ENCODE data around the gene DNAL1.

DNAL1 gene

GRCh38 chr14:73684627-73685026, 39.8 kb downstream of the DNAL1 start:
- Histone ChIP-seq H3K27ac (no peak overlapping the region), H3K4me3 (no peak overlapping the region)
- TF ChIP-seq CTCF (IDR thresholded peaks at IDR 0.05) = no peak
- DNase-seq (ENCODE audit: low spot score) = no peak

DNA sequence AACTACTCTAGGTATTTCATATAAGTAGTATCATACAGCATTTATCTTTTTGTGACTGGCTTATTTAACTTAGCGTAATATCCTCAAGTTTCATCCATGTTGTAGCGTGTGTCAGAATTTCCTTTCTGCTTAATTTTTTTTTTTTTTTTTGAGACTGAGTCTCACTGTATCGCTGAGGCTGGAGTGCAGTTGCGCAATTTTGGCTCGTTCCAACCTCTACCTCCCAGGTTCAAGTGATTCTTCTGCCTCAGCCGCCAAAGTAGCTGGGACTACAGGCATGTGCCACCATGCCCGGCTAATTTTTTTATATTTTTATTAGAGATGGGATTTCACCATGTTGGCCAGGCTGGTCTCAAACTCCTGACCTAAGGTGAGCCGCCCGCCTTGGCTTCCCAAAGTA, 40.5 kb downstream of the DNAL1 start:
- TF ChIP-seq CTCF (IDR thresholded peaks at IDR 0.05) = no peak

DNA sequence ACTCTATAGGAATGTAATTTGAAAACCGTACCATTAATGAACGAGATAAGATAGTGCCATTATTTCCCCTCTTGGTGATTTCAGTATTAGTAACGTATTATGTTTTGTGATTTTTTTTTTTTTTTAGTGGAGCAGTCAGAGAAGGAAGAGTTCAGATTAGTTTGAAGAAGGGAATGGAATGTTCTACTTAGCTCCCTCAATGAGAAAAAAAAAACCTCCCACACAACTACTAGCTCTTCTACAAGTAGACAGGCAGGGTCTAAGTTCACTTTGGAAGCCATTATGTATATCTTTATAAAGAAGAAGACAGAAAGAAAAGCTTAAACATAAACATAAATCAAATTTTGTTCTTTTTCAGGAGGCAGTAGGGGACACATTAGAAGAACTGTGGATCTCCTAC, 42.1 kb downstream of the DNAL1 start:
- DNase-seq (ENCODE audit: low spot score) = no peak
- no peak for TF ChIP-seq CTCF (IDR thresholded peaks at IDR 0.05)
- H3K4me3 ChIP-seq = no peak overlapping the region
- no peak overlapping the region for H3K27ac ChIP-seq

More for the DNA sequence above, 40.5 kb downstream of the DNAL1 start:
- DNase-seq (ENCODE audit: low spot score) = no peak
- H3K27ac ChIP-seq = no peak overlapping the region
- H3K4me3 ChIP-seq = no peak overlapping the region

DNA sequence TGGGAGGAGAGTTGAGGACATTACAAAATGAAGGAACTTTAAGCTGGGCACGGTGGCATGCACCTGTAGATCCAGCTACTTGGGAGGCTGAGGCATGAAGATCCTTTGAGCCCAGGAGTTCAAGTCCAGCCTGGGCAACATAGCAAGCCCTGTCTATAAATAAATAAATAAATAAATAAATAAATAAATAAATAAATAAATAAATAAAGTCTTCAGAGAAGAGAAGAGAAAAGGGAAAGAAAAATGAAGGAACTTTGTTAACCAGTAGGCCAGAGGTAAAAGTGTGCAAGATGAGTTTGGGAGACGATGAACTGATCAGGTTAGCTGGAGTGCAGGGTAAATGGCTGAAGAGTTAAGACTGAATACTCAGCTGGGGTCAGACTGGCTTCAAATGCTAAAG, 49.3 kb downstream of the DNAL1 start:
- no peak for TF ChIP-seq CTCF (IDR thresholded peaks at IDR 0.05)
- Histone ChIP-seq H3K27ac (no peak overlapping the region), H3K4me3 (no peak overlapping the region)
- DNase-seq (ENCODE audit: low spot score) = no peak

GRCh38 chr14:73695082-73695481, 50.3 kb downstream of the DNAL1 start:
- no peak for TF ChIP-seq CTCF (IDR thresholded peaks at IDR 0.05)
- no peak overlapping the region for H3K27ac ChIP-seq
- no peak for DNase-seq (ENCODE audit: low spot score)

DNA sequence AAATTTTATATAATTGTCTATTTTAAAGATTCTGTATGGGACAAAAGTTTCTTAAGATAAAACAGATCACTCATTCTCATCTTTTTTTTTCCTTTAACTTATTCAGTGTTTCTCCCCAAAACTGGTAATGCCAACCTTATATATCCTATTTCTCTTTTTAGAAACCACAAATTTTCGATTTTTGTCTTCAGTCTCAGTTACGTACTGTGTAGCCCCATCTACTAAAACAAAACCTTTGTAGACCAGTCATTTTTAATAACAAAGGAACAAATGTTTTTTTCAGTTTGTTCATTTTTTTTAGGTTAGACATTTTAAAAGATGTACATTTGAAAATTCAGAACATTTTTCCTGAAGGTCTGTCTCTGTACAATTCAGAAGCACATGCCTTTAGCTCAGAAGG, 51.2 kb downstream of the DNAL1 start:
- no peak overlapping the region for H3K27ac ChIP-seq
- TF ChIP-seq CTCF (IDR thresholded peaks at IDR 0.05) = no peak
- no peak for DNase-seq (ENCODE audit: low spot score)
- no peak overlapping the region for H3K4me3 ChIP-seq

More at GRCh38 chr14:73695082-73695481, 50.3 kb downstream of the DNAL1 start:
- no peak overlapping the region for H3K4me3 ChIP-seq

DNA sequence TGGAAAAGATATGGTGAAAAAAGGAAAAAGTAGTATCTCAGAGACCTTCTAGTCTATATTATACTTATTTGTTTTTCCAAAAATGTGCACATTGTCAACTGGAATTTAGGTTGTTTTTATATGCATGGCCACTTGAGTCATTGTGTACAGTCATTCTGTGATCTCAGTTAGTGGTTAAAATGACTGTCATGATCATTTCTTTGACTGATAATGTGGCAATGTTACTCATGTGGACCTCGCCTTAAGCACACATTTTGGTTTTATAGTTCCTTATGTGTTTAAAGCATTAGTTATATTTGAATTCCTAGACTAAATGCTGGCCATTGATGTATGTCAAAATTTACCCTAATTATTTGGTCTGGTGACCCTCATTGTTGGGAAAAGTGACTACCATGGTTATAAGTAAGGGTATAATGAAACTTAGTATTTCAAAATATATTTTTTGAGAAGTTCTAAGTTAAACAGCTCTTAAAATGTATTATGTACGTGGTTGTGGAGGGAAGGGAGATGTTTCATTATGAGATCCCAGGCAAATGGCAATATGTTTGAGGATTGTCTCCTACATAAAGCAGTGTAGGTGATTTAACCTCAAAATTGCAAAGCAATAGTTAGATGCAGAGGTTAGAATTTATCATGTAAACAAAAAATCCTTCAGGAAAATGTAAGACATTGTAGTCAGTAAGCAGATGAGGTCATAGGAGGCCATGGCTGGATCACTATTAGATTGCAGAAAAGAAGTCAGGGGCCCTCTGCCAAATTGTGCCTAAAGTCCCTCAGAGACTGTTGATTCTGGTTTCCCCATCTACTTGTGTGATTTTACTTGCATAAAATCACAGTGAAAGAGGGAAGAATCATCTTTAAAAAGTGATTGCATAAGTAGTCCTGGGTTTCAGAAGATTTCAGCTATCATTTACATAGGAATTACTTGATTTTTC, 51.9 kb downstream of the DNAL1 start:
- no peak overlapping the region for H3K27ac ChIP-seq

More for the DNA sequence above, 51.9 kb downstream of the DNAL1 start:
- H3K4me3 ChIP-seq = no peak overlapping the region
- no peak for TF ChIP-seq CTCF (IDR thresholded peaks at IDR 0.05)
- no peak for DNase-seq (ENCODE audit: low spot score)

Measured in coronary artery (tissue), 2 donors.